Left renal pelvis (tissue), 4 donors: ENCODE data around the gene RAB20. TPM values are rescaled to one million over a fixed set of nuclear protein-coding genes. Genes with fewer than 3 reads are reported as not detected.

Source experiments
- DNase-seq, 4 donors: peaks; one replicate each; pipeline ENCODE4 v3.0.0-alpha.2; 2013; ENCODE audit warnings: low read depth in 4 of 4, low spot score in 3 of 4
- polyA plus RNA-seq, 4 donors: library from polyadenylated mRNA; unstranded; fragments of 120-200 nt; gene quantifications; one replicate each; pipeline ENCODE4 v1.2.1, GENCODE V29; 2013; ENCODE audit not compliant: insufficient read length in 4 of 4

RAB20 gene
- polyA plus RNA-seq, 4 donors, result 6.9 to 9.7 (median 7.9) TPM

DNA sequence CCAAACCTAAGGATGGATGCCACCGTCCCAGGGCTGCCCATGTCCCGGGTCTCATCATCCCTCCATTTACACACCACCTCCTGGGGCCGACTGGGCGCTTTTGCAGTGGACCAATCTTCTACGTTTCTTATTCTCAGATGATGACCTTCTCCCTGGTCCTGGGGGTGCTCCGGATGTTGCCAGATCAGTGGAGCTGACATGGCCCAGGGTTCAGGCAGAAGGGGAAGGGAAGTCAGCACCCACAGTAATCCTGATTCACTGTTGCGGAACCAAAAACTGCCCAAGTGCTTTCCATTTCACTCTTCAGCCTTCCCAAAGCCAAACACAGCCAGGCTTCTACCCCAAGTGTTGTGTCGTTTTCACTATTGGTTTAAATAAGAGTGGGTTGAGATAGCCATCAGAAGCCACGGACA, 29.8 kb downstream of the RAB20 start:
- DNase-seq, result no peak

DNA sequence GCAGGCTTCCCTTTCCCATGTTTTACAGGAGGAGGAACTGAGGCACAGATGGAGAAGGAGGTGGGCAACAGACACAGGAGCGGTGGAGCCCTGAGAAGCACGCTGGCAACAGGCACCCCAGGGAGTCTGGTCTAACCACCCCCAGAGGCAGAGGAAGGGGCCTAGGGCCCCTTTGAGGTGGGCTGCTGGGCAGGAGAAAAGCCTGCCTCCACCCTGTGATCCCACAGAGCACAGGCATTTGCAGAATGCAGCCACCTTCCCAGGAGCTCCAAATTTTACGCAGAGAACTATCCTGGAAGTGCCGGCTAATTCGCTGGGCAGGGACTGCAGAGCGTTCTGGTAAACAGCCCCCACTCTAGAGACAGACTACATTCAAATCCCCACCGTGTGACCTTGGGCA, 30.4 kb downstream of the RAB20 start:
- DNase-seq, result no peak

DNA sequence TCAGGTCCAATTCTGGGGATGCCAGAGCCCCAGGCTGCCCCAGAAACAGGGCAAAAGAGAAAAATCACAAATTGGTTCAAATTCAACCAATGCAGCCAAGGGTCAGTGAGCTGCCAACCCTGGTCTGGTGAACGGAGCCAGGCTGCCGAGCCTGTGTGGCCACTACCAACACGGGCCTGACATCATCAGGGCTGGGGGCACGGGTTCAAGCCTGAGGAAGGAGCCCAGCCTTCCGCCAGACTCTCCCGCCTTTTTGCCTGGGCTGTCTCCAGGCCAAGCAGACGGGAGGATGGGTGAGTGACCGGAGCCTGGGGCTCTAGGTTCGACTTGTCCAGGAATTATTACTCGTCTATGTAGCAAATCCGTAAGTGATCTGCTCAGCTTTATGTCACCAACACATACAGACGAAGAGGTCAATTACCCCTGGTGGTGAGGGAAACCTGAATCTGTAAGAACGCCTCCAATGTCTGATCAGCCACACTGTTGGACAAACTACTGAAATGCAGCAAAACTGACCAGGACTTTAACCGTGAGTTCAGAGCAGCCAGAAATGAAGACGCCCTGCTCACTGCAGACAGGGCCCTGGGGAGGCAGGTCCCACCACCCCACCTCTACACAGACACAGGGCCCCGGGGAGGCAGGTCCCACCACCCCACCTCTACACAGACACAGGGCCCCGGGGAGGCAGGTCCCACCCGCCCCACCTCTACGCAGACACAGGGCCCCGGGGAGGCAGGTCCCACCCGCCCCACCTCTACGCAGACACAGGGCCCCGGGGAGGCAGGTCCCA, 31.8 kb downstream of the RAB20 start:
- no peak for DNase-seq

DNA sequence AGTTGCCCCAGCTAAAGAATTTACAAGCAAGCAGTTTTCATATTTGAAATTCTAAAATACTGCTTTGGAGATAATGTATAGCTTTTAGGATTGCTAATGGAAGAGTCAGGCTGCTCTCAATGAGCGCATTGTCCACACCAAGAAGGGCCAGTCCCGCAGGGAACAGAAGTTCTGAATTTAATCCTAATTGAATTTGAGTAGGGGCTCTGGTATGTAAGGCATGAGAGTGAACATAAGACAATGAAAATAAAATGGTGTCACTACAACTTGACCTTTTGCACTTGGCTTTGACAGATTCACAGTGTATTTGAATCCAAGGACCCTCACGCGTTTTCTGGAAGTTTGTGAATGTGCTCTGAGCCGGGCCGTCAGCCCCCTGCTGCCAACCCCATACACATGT, 32.6 kb downstream of the RAB20 start:
- no peak for DNase-seq

DNA sequence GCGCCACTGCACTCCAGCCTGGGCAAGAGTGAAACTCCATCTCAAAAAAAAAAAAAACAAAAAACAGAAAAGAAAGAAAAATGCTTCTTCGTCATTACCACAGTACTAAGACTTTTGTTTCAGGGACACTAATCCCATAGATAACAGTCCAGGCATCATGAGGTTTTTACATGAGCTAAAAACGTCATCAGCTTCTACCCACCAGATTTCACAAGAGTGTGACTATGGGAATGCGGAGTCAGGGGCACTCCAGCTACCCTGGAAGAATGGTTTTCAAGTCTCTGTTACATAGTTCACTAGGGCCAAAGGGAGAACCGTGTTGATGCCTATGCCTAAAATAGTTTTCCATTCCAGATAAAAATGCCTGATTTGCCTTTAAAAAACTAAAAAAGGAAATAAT, 33.2 kb downstream of the RAB20 start:
- no peak for DNase-seq

DNA sequence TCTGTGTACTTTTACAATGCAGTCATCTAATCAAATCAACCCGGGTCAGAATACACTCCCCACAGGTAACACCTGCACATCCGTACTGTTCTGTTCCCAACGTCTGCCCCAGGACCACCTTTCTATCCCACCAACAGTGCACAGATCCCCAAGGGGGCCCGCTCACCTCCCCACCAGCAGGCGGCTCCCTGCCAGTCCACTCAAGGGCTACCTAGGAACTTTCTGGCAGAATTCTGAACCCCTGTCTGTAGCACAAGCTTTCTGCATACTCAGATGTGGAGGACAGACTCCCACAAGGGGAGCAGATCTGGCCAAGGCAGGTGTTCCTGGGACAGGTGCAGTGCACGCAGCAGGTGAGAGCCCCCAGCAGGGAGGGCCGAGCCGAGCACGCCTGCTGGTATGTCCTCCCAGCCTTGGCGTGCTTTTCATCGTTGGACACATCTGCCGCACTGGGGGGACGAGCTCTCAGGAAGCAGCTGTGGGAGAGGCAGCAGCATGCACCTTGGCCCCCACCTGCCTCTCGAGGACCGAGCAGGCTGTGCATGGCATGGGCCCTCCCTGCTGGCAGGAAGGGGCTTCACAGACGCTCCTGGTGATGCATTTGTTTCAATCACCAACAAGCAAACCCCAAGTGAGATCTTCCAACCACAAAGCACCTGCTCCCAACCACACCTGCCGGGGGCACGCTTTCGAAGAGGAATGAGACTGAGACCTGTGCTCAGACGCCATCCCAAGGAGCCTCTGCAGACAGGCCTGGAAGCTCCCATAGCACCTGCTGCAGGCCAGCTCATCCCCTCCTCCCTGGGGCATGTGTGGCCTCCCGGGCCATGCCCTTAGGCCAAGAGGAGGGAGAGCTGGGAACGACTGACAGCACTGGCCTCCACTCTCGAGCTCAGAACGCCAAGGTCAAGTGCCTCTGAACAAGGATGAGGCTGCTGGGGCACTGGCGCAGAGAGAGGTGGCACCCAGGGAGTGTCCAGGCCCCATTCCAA, 35.9 kb downstream of the RAB20 start:
- DNase-seq, result no peak

DNA sequence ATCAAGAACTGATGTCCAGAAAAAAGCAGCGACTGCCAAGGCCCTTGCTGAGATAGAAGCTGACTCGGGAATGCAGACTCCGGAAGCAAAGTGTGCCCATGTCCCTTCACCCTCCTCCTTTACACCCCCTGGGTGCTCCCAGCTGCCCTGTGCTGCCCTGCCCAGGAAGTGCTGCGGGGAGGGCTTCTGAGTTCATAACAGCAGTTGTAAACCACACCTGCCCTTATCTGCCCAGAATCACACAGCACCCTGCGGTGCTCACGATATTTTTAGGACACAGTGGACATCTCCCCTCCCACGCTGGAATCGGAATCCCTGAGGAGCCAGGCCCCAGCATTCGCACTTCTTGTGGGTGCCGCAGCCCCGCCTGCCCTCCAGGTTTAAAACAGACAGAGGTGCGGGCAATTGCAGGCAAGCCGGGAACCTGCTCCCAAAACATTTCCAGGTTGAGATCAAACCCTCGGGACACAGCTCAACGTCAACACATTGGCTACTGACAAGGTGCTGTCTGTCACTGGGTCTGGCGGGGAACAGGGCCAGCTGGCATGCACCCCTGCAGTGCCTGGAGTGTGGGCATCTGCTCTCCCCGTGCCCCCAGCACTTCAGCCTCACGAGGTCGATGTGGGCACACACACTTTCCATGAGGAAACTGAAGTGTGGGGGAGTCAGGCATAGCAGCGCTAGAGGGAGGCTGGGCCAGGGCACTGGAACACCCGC, 36.8 kb downstream of the RAB20 start:
- DNase-seq, result no peak

DNA sequence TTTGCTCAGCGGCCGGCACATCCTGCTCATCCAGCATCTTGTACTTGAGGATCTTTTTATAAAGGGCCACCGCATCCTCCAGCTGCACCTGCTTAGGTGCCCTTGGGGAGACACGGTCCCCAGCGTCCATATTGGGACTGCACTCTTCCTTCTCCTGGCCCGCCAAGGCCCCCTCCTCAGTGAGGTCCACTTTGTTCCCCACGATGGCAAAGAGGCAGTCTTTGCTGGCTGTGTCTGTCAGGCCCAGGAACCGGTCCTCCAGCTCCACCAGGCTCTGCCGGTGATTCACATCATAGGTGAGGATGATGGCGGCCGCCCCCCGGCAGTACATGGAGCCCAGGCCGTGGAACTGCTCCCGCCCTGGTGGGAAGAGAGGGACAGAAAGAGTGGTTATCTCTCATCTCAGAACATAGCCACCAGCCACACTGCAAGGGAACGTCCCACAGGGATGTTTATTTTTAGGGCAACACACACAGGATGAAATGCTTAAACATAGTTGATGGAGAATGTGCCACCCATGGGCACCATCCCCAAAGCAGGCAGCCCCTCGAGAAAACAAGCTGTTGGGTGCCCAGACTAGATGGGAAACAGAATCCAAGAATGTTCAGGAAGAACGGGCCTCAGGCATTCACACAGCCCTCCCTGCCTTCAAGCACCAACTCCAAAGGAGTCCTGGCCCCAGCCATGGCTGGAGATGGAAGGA, 37.5 kb downstream of the RAB20 start:
- DNase-seq, result no peak

DNA sequence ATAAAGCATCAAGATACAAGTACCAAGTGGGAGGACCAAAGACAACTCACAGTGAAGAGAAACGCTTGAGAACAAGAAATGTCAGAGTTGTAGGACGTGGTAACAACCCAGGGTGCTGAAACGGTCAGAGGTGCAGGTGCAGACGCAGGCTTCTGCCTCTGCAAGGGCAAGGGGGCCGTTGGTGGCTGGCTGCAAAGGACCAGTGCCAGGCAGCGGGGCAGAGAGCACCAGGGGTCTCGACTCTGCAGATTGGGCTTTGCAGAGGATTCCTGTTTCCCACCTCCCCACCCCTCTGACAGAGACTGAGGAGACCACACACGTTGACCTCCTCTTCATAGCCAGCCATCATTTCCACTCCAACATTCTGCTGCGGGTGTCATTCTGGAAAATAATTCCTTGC, 38.3 kb downstream of the RAB20 start:
- DNase-seq, result no peak

DNA sequence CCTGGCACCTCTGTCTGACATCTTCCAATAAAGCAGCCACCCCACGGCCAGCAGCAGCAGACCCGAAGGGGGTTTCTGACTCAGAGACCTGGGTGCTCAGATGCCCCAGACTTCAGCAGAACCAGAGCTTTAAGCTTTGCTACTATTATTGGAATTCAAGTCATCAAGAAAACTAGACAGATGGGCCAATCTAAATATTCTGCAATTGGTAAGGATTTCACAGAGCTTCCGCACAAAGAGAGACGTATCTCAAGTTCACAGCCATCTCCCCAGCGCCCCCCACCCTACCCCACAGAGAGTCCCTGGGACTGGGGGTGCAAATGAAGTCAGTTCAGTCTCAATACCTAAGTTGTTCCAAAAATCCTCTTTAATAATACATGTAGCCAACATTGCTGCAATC, 38.8 kb downstream of the RAB20 start:
- no peak for DNase-seq

DNA sequence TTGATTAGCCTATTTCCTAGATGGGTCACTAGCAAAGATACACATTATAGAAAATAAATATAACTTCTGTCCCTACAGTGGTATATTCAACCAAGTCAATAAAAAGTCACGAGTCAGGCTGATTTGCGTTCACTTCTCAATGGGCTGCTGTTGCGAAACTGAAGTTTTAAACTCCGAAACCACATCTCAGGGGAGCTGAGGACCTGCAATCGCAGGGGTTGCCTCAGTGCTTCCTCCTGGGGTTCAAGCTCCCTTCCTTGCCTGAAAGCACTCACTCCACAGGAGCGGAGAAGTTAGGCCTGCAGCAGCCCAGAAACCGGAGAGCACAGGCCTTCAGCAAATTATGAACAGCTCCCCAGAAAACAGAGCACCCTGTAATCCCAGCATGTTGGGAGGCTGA, 39.6 kb downstream of the RAB20 start:
- no peak for DNase-seq

DNA sequence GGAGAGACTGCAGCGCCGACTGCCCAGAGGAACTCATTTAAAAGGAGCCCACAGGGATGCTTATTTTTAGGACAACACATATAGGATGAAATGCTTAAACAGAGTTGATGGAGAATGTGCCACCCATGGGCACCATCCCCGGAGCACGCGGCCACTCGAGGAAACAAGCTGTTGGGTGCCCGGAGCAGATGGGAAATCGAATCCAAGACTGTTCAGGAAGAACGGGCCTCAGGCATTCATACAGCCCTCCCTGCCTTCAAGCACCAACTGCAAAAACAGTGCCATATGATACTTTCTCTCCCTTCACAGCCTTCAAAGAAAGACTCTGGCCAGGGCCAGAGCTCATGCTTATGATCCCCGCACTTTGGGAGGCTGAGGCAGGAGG, 40.2 kb downstream of the RAB20 start:
- DNase-seq, result no peak

DNA sequence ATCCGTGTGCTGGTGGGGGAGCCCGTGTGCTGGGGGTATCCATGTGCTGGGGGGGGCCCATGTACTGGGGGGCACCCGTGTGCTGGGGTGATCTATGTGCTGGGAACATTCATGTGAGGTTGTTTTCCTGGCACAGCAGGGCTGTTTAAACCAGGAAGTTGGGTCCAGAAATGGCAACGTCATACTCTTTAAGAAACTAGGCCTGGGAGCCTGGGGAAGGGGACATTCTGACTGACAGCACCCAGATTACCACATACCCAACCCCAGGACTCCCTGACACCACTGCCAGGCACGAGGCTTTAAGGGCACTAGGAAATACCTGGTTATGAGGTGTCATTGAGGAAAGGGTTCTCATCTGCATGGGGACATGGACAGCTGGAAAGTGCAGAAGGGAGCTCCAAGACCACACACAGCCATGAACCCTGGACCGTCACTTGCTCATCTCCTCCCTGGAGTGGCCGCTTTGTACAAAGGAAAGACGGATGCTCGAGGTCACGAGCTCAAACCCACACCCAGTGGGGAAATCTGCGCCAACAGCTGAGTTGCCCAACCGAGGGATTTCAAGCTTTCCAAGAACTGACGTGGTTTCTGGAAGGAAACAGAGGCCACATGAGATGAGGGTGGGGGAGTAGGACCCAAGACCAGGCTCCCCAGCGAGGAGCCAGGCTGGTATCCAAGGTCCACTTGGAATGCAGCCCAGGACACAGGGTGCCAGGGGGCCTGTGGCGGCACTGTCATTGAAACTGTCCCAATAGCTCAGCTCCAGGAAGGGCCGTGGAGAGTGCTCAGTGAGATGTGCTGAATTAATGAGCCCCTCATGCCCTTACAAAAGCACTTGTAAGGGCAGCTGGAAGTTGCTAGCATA, 40.9 kb downstream of the RAB20 start:
- DNase-seq, result no peak

DNA sequence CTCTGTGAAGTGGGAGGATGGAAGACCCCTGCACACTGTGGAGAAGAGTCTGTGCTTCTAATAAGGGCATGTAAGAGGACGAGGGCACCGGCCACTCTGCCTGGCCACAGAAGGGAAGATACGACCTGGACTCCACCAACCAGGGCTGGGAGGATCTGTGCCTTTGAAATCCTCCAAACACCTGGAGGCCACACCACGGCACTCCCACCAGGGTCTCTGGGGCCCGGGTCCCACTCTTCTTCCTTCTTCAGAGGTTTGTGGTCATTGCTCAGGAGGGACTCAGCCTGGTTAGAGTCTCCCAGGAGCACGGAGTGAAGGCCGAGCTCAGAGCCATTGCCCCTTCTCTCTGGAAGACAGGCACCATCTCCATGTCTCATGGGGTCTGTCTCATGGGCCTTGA, 42.0 kb downstream of the RAB20 start:
- DNase-seq, result no peak

DNA sequence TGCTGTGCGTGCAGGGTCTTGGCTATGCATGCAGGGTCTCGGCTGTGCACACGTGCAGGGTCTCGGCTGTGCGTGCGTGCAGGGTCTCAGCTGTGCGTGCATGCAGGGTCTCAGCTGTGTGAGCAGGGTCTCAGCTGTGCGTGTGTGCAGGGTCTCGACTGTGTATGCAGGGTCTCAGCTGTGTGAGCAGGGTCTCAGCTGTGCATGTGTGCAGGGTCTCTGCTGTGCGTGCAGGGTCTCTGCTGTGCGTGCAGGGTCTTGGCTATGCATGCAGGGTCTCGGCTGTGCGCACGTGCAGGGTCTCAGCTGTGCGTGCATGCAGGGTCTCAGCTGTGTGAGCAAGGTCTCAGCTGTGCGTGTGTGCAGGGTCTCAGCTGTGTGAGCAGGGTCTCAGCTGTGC, 42.5 kb downstream of the RAB20 start:
- no peak for DNase-seq

DNA sequence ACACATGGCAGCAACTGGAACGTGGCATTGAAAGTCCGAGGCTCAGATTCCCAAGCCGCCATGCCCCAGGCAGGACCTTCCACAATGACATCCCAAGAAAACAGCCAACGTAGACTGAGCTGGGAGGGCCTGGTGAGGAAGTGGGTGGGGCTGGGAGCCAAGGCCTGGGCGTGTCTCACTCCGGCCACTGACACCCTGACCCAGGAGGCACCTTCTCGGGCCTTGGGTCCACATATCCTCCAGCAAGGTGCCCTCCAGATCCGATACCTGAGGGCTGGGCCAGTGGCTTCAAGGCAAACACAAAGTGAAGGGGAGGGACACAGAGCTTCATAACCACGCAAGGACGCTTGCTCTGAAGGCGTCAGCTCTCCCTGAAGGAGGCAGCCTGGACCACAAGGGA, 43.0 kb downstream of the RAB20 start:
- no peak for DNase-seq

DNA sequence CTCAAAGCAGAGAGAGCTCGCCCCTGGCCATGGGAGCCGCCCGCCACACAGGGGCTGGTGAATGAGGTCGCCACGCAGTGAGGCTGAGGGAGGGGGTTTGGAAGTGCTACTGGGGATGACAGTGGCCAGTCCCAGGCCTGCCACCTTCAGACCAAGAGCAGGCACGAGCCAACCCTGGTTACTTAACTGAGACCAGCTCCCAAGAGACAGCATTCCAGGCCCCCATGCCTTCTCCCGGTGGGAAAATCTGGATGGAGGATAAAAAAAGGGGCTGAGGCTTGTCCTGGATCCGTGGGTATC, 43.3 kb downstream of the RAB20 start:
- no peak for DNase-seq

DNA sequence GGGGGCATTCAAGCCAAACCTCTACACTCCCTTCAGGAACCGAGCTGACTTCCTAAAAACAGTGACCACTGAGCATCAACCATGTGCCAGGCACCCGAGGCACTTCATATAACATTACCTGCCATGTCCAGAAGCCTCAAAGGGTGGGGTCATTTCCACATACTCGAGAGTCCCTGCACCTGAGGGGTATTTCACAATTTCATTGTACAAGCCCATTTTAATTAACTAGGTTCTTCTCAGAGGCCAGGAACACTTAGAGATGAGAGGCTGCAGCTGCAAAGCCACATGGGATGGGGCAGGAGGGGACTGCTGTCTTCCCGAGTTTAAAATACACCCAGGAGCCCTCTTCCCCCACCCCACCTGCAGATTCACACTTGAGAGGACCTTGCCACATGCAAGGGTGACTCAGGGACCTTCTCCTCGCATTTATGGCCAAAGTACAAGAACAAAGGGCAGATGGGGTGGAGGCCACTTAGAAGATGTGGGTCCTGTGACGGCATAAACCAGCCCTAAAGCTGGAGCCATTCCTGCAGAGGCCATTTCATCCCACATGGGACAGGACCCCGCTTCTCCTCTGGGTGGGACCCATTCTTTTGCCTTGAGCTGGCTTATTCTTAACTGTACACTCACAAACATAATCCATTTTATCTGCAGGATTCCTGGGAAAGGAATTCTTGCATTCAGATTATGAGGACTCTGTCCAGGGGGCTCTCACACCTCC, 43.9 kb downstream of the RAB20 start:
- no peak for DNase-seq

DNA sequence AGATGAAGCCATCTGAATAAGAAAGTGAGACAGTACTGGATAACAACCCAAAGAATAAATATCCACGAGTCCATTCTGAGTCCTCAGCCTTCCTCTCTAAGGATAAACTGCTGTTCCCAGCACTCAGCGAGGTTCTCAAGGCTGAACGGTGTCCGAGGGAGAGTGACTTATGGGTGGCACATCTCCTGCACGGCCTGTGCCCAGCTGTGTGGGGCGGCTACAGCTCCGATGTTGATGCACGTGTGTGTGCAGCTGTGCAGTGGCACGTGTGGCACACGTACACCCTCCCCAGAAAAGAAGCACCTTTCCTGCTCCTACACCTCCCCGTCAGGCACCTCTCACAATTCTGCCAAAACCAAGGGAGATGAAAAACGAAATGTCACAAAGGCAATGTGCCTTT, 45.0 kb downstream of the RAB20 start:
- no peak for DNase-seq
